WTC11 (cell line): ENCODE measurements around the gene GNAI3. TPM values are rescaled to one million over a fixed set of nuclear protein-coding genes. Genes with fewer than 3 reads are reported as not detected.

Experiments used
- ATAC-seq: fragments of 200-7000 bp; cut with Tn5 transposase; 2 replicates; pipeline ENCODE4 v1.10.0; 2021; ENCODE audit warnings: mild to moderate bottlenecking, moderate library complexity
- CTCF ChIA-PET: fragments of 300-600 bp; sonication (Branson Sonifier 250); formaldehyde crosslinking; loops from one replicate; lab custom pipeline; 2021; ENCODE audit warnings: antibody characterized with exemption; lab: Charles Lee
- POLR2A ChIA-PET: fragments of 350-600 bp; sonication (Branson Sonifier 250); formaldehyde crosslinking; loops from one replicate; lab custom pipeline; 2021; ENCODE audit warnings: antibody characterized with exemption; lab: Charles Lee
- DNase-seq: peaks from one replicate; pipeline ENCODE4 v3.0.0; 2021; ENCODE audit warnings: low spot score
- H3K27ac Mint-ChIP-seq: 2 replicates; pipeline ENCODE4 v1.8.0; 2021; ENCODE audit warnings: mixed read lengths
- H3K27me3 Mint-ChIP-seq: 2 replicates; pipeline ENCODE4 v1.8.0; 2021; ENCODE audit warnings: low read depth, mild to moderate bottlenecking, moderate library complexity, mixed read lengths
- H3K36me3 Mint-ChIP-seq: 2 replicates; pipeline ENCODE4 v1.8.0; 2021; ENCODE audit warnings: mixed read lengths
- H3K4me1 Mint-ChIP-seq: 2 replicates; pipeline ENCODE4 v1.8.0; 2022; ENCODE audit warnings: mixed read lengths
- H3K4me3 Mint-ChIP-seq: 2 replicates; pipeline ENCODE4 v1.8.0; 2021; ENCODE audit warnings: mild to moderate bottlenecking, moderate library complexity, mixed read lengths
- H3K9me3 Mint-ChIP-seq: 2 replicates; pipeline ENCODE4 v1.8.0; 2021; ENCODE audit warnings: mixed read lengths
- AFF4 ChIP-seq: sonication (generic); formaldehyde crosslinking; IDR thresholded peaks from 2 replicates; pipeline ENCODE4 v1.8.1; 2023; ENCODE audit warnings: mild to moderate bottlenecking, missing genetic modification reagents, borderline replicate concordance
- ATF2 ChIP-seq: sonication (generic); formaldehyde crosslinking; IDR thresholded peaks from 2 replicates; pipeline ENCODE4 v1.8.1; 2022; ENCODE audit warnings: low read depth, missing genetic modification reagents, borderline replicate concordance
- CREB1 ChIP-seq: sonication (generic); formaldehyde crosslinking; IDR thresholded peaks from 2 replicates; pipeline ENCODE4 v1.8.0; 2023; ENCODE audit warnings: mild to moderate bottlenecking, missing genetic modification reagents
- E2F4 ChIP-seq: sonication (generic); formaldehyde crosslinking; IDR thresholded peaks from 2 replicates; pipeline ENCODE4 v1.8.1; 2022; ENCODE audit warnings: low read depth, mild to moderate bottlenecking, moderate library complexity, missing genetic modification reagents, borderline replicate concordance
- ELF4 ChIP-seq: sonication (generic); formaldehyde crosslinking; IDR thresholded peaks from 2 replicates; pipeline ENCODE4 v1.8.1; 2022; ENCODE audit warnings: low read depth, mild to moderate bottlenecking, moderate library complexity, missing genetic modification reagents
- GABPB1 ChIP-seq: sonication (generic); formaldehyde crosslinking; IDR thresholded peaks from 2 replicates; pipeline ENCODE4 v1.8.1; 2023; ENCODE audit warnings: mild to moderate bottlenecking, missing genetic modification reagents
- MLX ChIP-seq: sonication (generic); formaldehyde crosslinking; IDR thresholded peaks from 2 replicates; pipeline ENCODE4 v1.8.1; 2023; ENCODE audit warnings: mild to moderate bottlenecking, missing genetic modification reagents, moderate library complexity
- MYBL2 ChIP-seq: sonication (generic); formaldehyde crosslinking; IDR thresholded peaks from 2 replicates; pipeline ENCODE4 v1.8.1; 2023; ENCODE audit warnings: mild to moderate bottlenecking, moderate library complexity, missing genetic modification reagents
- NR2C2 ChIP-seq: sonication (generic); formaldehyde crosslinking; IDR thresholded peaks from 2 replicates; pipeline ENCODE4 v1.8.0; 2022; ENCODE audit warnings: mild to moderate bottlenecking, missing genetic modification reagents
- SMAD3 ChIP-seq: sonication (generic); formaldehyde crosslinking; IDR thresholded peaks from 2 replicates; pipeline ENCODE4 v1.8.0; 2022; ENCODE audit warnings: missing genetic modification reagents, mild to moderate bottlenecking, borderline replicate concordance
- SOX15 ChIP-seq: fragments of 250-450 bp; sonication (Bioruptor Pico); IDR thresholded peaks from 2 replicates; pipeline ENCODE4 v1.9.0; 2021; ENCODE audit warnings: mild to moderate bottlenecking
- TCF7 ChIP-seq: sonication (generic); formaldehyde crosslinking; IDR thresholded peaks from 2 replicates; pipeline ENCODE4 v1.8.0; 2022; ENCODE audit warnings: mild to moderate bottlenecking, low read depth, missing genetic modification reagents, moderate library complexity
- TEAD1 ChIP-seq: sonication (generic); formaldehyde crosslinking; IDR thresholded peaks from 2 replicates; pipeline ENCODE4 v1.8.0; 2022; ENCODE audit warnings: mild to moderate bottlenecking, missing genetic modification reagents
- TP53 ChIP-seq: sonication (generic); formaldehyde crosslinking; IDR thresholded peaks from 2 replicates; pipeline ENCODE4 v1.8.1; 2023; ENCODE audit warnings: mild to moderate bottlenecking, missing genetic modification reagents
- ZBTB43 ChIP-seq: sonication (generic); formaldehyde crosslinking; IDR thresholded peaks from 2 replicates; pipeline ENCODE4 v1.8.1; 2023; ENCODE audit warnings: mild to moderate bottlenecking, missing genetic modification reagents
- ZNF219 ChIP-seq: sonication (generic); formaldehyde crosslinking; IDR thresholded peaks from 2 replicates; pipeline ENCODE4 v1.8.0; 2023; ENCODE audit warnings: missing genetic modification reagents, mild to moderate bottlenecking, borderline replicate concordance
- ZNF317 ChIP-seq: sonication (generic); formaldehyde crosslinking; IDR thresholded peaks from 2 replicates; pipeline ENCODE4 v1.8.1; 2023; ENCODE audit warnings: low read depth, mild to moderate bottlenecking, moderate library complexity, missing genetic modification reagents, borderline replicate concordance
- ZNF532 ChIP-seq: fragments of 250-450 bp; sonication (Bioruptor Pico); IDR thresholded peaks from 2 replicates; pipeline ENCODE4 v1.9.0; 2021; ENCODE audit warnings: mild to moderate bottlenecking, borderline replicate concordance
- ZNF671 ChIP-seq: fragments of 250-450 bp; sonication (Bioruptor Pico); IDR thresholded peaks from 2 replicates; pipeline ENCODE4 v1.8.0; 2021; ENCODE audit warnings: mild to moderate bottlenecking
- ZSCAN18 ChIP-seq: fragments of 250-450 bp; sonication (Bioruptor Pico); IDR thresholded peaks from 2 replicates; pipeline ENCODE4 v2.1.2; 2022; ENCODE audit warnings: mild to moderate bottlenecking, moderate library complexity
- total RNA-seq: library from RNA; stranded (reverse); gene quantifications from 3 replicates; pipeline ENCODE4 v1.2.3, GENCODE V29; 2021

GNAI3 gene
- total RNA-seq, 1 experiment from 2014 or later, result 7.2 TPM

- no peak for TF ChIP-seq GABPB1 (CRISPR knock-in tag)
- no peak for TF ChIP-seq ZNF219 (CRISPR knock-in tag)
- TF ChIP-seq SOX15, result no peak
These were observed 104.0 kb downstream of the GNAI3 start (continued) for GRCh38 chr1:109652402-109652801.

- DNase-seq (no peak), ATAC-seq (no peak)
- ChIA-PET POLR2A (no interaction called here), CTCF (interaction anchor here (0.5 to 5.0 kb wide), 2 partner anchors 9 to 13 kb away, joined by 3 to 65 read pairs; no protein-coding TSS in a partner anchor)
- H3K27me3 Mint-ChIP-seq, result peaks cover 37% of the 10 kb centered on the region
- no peaks in the 10 kb centered on the region for H3K36me3 Mint-ChIP-seq
- H3K27ac Mint-ChIP-seq, result no peak overlapping the region
- no peaks in the 10 kb centered on the region for H3K9me3 Mint-ChIP-seq
- TF ChIP-seq E2F4 (no peak), SMAD3 (CRISPR knock-in tag) (no peak), MLX (CRISPR knock-in tag) (no peak), ZSCAN18 (CRISPR knock-in tag) (no peak)
- H3K4me3 Mint-ChIP-seq, result no peak overlapping the region
- H3K4me1 Mint-ChIP-seq, result peaks cover 12% of the 10 kb centered on the region
These were observed 104.9 kb downstream of the GNAI3 start for GRCh38 chr1:109653306-109653705.

- ChIA-PET POLR2A (no interaction called here), CTCF (interaction anchor here (0.7 to 4.3 kb wide), 4 partner anchors 15 to 330 kb away, joined by 4 to 45 read pairs (median 13); partner anchors contain the start of gene AHCYL1)
- ATAC-seq (no peak), DNase-seq (no peak)
- Mint-ChIP-seq H3K4me1 (peaks cover 12% of the 10 kb centered on the region), H3K4me3 (peak overlapping the region; percentile 91; the same call in 1 of the 2 replicates), H3K9me3 (no peaks in the 10 kb centered on the region), H3K27ac (no peak overlapping the region), H3K27me3 (peaks cover 37% of the 10 kb centered on the region), H3K36me3 (no peaks in the 10 kb centered on the region)
- TF ChIP-seq MYBL2 (CRISPR knock-in tag), result no peak
- TF ChIP-seq ZBTB43 (CRISPR knock-in tag), result no peak
- no peak for TF ChIP-seq TP53
- TF ChIP-seq ELF4, result no peak
- TF ChIP-seq NR2C2 (CRISPR knock-in tag), result no peak
- TF ChIP-seq TEAD1 (CRISPR knock-in tag), result no peak
- no peak for TF ChIP-seq ZNF317
- TF ChIP-seq ZNF671 (CRISPR knock-in tag), result no peak
- TF ChIP-seq AFF4 (CRISPR knock-in tag), result no peak
- TF ChIP-seq ZNF532, result no peak
- no peak for TF ChIP-seq ATF2 (CRISPR knock-in tag)
- no peak for TF ChIP-seq CREB1 (CRISPR knock-in tag)
- TF ChIP-seq TCF7 (CRISPR knock-in tag), result no peak
These were observed 106.1 kb downstream of the GNAI3 start for GRCh38 chr1:109654519-109654918.
